ENCODE measurements around the gene GLP1R. TPM values are rescaled to one million over a fixed set of nuclear protein-coding genes. Genes with fewer than 3 reads are reported as not detected.

Gene GLP1R
- total and polyA plus RNA-seq, 8 donors, result 3.4 to 9.7 (median 5.7) TPM

GRCh38 chr6:39018103-39018502, 30.5 kb upstream of the GLP1R start:
- FAIRE-seq, result no peak
- Histone ChIP-seq H3K27ac (no peak overlapping the region), H3K36me3 (no peaks in the 10 kb centered on the region), H3K27me3 (no peaks in the 10 kb centered on the region), H3K4me1 (no peaks in the 10 kb centered on the region), H3K4me3 (no peak overlapping the region), H3K9me3 (no peaks in the 10 kb centered on the region)
- peak in 2 of 6 donors; percentile 32 for DNase-seq
- WGBS, 2 donors, result 48 to 57% methylated on average over 5 of the region's 5 CpGs
- TF ChIP-seq CTCF (IDR thresholded peaks at IDR 0.05), result no peak
- intact Hi-C loops (cut with DNase I), result no loop called here
- ATAC-seq, result peak; percentile 48 to 83 (median 72)

DNA sequence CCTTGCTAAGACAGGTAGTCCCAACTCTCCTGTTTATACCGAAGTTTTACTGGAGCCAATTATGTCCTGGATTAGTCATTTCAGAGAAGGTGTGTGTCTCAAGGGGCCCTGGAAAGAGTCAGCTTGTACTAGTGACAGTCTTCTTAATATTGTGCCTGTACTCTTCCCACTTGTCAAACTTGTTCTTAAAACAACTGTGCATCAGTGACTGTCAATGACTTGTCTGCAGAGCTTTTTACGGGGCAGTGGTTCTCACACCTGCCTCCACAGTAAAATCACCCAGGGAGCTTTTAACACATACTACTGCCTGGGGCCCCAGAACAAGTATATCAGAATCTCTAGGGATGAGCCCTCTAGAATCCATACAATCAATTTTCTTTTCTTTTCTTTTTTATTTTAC, 28.4 kb upstream of the GLP1R start:
- no peak for TF ChIP-seq CTCF (IDR thresholded peaks at IDR 0.05)
- no peaks in the 10 kb centered on the region for H3K36me3 ChIP-seq
- H3K4me1 ChIP-seq, result no peaks in the 10 kb centered on the region
- no peak overlapping the region for H3K4me3 ChIP-seq
- DNase-seq (no peak), ATAC-seq (no peak), FAIRE-seq (no peak)
- no peaks in the 10 kb centered on the region for H3K9me3 ChIP-seq
- no peak overlapping the region for H3K27ac ChIP-seq
- H3K27me3 ChIP-seq, result no peaks in the 10 kb centered on the region
- 89 to 90% methylated on average over 2 of the region's 2 CpGs for WGBS, 2 donors
- intact Hi-C loops (cut with DNase I), result no loop called here

DNA sequence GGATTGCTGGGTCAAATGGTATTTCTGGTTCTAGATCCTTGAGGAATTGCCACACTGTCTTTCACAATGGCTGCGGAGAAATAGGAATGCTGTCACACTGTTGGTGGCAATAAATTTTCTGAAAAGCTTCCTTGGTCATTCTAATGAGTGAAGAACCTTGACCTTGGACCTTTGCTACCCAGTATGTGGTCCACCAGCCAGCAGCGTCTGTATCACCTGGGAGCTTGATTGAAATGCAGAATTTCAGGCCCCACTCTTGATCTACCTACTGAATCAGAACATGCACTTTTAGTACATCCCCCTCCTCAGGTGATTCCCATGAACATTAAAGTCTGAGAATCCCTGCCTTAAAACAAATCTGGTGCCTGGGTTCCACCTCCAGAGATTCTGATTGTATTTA, 27.5 kb upstream of the GLP1R start:
- Histone ChIP-seq H3K36me3 (no peaks in the 10 kb centered on the region), H3K27me3 (no peaks in the 10 kb centered on the region), H3K27ac (no peak overlapping the region), H3K4me1 (peaks cover 0 to 4% (median 0%) of the 10 kb centered on the region in 3 donors), H3K4me3 (no peak overlapping the region), H3K9me3 (no peaks in the 10 kb centered on the region)
- TF ChIP-seq CTCF (IDR thresholded peaks at IDR 0.05), result no peak
- DNase-seq (no peak), ATAC-seq (no peak), FAIRE-seq (no peak)
- intact Hi-C loops (cut with DNase I), result no loop called here
- WGBS, 2 donors, result 76 to 85% methylated on average over 2 of the region's 2 CpGs

GRCh38 chr6:39021779-39022178, 26.8 kb upstream of the GLP1R start:
- FAIRE-seq (no peak), DNase-seq (no peak), ATAC-seq (no peak)
- H3K4me1 ChIP-seq, result peaks cover 0 to 4% (median 0%) of the 10 kb centered on the region in 3 donors
- no peak for TF ChIP-seq CTCF (IDR thresholded peaks at IDR 0.05)
- H3K36me3 ChIP-seq, result no peaks in the 10 kb centered on the region
- H3K9me3 ChIP-seq, result no peaks in the 10 kb centered on the region
- intact Hi-C loops (cut with DNase I), result no loop called here
- H3K27me3 ChIP-seq, result no peaks in the 10 kb centered on the region
- no peak overlapping the region for H3K27ac ChIP-seq
- 57 to 68% methylated on average over 1 of the region's 1 CpG for WGBS, 2 donors
- H3K4me3 ChIP-seq, result no peak overlapping the region

DNA sequence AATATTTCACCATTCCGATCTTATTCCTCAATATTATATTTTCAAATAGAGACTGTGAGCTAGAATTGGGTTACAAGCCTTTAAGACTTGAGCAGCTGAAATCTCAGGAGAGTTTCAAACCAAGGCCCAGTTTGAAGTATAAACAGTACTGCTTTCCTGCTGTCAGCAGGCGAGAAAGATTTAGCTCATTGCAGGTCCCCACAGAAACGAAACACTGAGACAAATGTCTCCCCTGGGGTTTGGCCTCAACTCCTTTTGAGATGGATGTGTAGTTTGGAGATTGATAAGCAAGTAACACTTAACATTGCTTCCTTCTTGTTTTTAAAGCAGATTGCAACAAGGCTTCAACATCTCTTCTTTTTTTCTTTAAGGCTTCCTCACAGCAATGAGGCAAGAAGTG, 22.4 kb upstream of the GLP1R start:
- no peak for TF ChIP-seq CTCF (IDR thresholded peaks at IDR 0.05)
- DNase-seq (no peak), ATAC-seq (no peak), FAIRE-seq (no peak)
- WGBS, 2 donors, result 42 to 44% methylated on average over 3 of the region's 3 CpGs
- intact Hi-C loops (cut with DNase I), result no loop called here
- Histone ChIP-seq H3K27ac (no peak overlapping the region), H3K27me3 (no peaks in the 10 kb centered on the region), H3K36me3 (no peaks in the 10 kb centered on the region), H3K9me3 (no peaks in the 10 kb centered on the region), H3K4me1 (peaks cover 0 to 4% (median 0%) of the 10 kb centered on the region in 3 donors), H3K4me3 (no peak overlapping the region)
